Lung (tissue), 12 donors: ENCODE measurements around the gene LGALS7B. TPM values are rescaled to one million over a fixed set of nuclear protein-coding genes. Genes with fewer than 3 reads are reported as not detected.
"Not testable (repeated sequence)": the region's sequence is repeated elsewhere in the genome, so short reads cannot be mapped to it uniquely, and the experiment has no call there.

Experiments used
- ATAC-seq: fragments of 200-7000 bp; cut with Tn5 transposase; one replicate; pipeline ENCODE4 v1.9.1; 2020; ENCODE audit warnings: moderate number of reproducible peaks; ENCODE audit not compliant: insufficient read depth, low FRiP score
- DNase-seq, 3 donors: peaks; one replicate each; pipeline ENCODE4 v3.0.0-alpha.2; 2013 to 2017
- H3K27ac ChIP-seq, 2 donors: one replicate each; pipeline ENCODE4 v1.5.1; 2013; ENCODE audit warnings: mild to moderate bottlenecking in 2 of 2, moderate library complexity in 2 of 2, control low read depth in 1 of 2, inconsistent platforms in 1 of 2, low read depth in 1 of 2, low read length in 1 of 2
- H3K27me3 ChIP-seq, 3 donors: one replicate each; pipeline ENCODE4 v1.5.1; 2013; ENCODE audit warnings: low read length in 2 of 3; ENCODE audit not compliant: control insufficient read depth in 3 of 3, insufficient read depth in 3 of 3
- H3K36me3 ChIP-seq, 4 donors: one replicate each; pipeline ENCODE4 v1.5.1; 2013; ENCODE audit warnings: low read length in 4 of 4, mild to moderate bottlenecking in 1 of 4, moderate library complexity in 1 of 4; ENCODE audit not compliant: control insufficient read depth in 4 of 4, insufficient read depth in 4 of 4
- H3K4me1 ChIP-seq, 5 donors: one replicate each; pipeline ENCODE4 v1.5.1; 2013; ENCODE audit warnings: low read length in 5 of 5, mild to moderate bottlenecking in 2 of 5, moderate library complexity in 1 of 5; ENCODE audit not compliant: control insufficient read depth in 5 of 5, insufficient read depth in 5 of 5
- H3K4me3 ChIP-seq: one replicate; pipeline ENCODE4 v1.5.1; 2013; ENCODE audit warnings: mild to moderate bottlenecking, control low read depth, moderate library complexity
- H3K9ac ChIP-seq, 2 donors: one replicate each; pipeline ENCODE4 v1.5.1; 2013; ENCODE audit warnings: low read length in 2 of 2, control low read depth in 1 of 2; ENCODE audit not compliant: insufficient read depth in 1 of 2
- H3K9me3 ChIP-seq, 4 donors: one replicate each; pipeline ENCODE4 v1.5.1; 2013; ENCODE audit warnings: low read length in 3 of 4, mild to moderate bottlenecking in 1 of 4, moderate library complexity in 1 of 4; ENCODE audit not compliant: control insufficient read depth in 4 of 4, insufficient read depth in 3 of 4
- WGBS, 2 donors: extraction: QIAGEN DNeasy Blood & Tissue Kit; methylation state at CpG; one replicate each; pipeline ENCODE4 v1.1.7; 2013; 5-methylcytosine and 5-hydroxymethylcytosine counted together
- polyA plus RNA-seq, 2 donors: library from polyadenylated mRNA; stranded (reverse); fragments of 200-250 nt; gene quantifications; one replicate each; pipeline ENCODE4 v1.2.1, GENCODE V29; 2013
- total RNA-seq, 2 donors: library from RNA; depleted of rRNA in 1 of 2; stranded (reverse); fragments of >200 nt in 1 of 2; gene quantifications; one replicate each; pipeline ENCODE4 v1.2.1, GENCODE V29; 2014 to 2021
- TF ChIP-seq, protein P1 (sequence below): IDR thresholded peaks from 2 replicates; pipeline ENCODE4 v1.5.1; 2012; ENCODE audit warnings: mild to moderate bottlenecking; ENCODE audit errors: control extremely low read depth, extremely low read depth
- donor health status: control.
- donor health status: control.
- donor health status: Bipolar disorder and iron deficiency.
- donor health status: healthy.
- donor health status: DM: yes; HTN: yes; CAD: no.

LGALS7B gene
- total and polyA plus RNA-seq, 4 donors = 2.3 to 16.3 (median 12.2) TPM; not detected in 1

DNA sequence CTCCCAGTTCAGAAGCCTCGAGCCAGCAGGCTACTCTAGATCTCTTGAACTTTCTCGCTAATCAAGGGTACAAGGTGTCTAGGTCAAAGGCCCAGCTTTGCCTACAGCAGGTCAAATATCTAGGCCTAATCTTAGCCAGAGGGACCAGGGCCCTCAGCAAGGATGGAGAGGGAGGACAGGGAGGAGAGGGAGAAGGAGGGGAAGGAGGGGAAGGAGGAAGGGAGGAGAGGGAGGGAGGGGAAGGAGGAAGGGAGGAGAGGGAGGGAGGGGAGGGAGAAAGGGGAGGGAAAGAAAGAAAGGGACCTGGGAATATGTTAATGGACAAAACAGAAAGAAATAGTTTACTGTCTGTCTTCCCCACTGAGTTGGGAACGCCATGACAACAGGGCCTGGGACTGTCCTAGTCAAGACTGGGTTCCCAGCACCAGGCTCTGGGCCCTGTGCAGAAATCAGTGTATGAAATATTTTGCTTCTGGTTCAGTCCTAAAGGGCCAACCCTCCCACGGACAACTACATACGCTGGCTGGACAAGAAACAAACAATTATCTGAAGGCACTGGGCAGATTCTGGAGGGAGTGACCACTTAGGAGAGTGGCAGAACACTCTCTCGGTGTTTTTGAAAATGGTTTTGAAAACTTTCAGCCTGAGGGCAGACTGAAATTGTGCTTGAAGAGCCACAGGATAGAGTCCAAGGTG, 38.0 kb downstream of the LGALS7B start:
- no peak overlapping the region for H3K9ac ChIP-seq
- ATAC-seq (no peak), DNase-seq (no peak)
- WGBS, 2 donors = 78 to 83% methylated on average over 6 of the region's 6 CpGs
- peaks cover 0 to 8% (median 1%) of the 10 kb centered on the region in 5 donors for H3K4me1 ChIP-seq
- peaks cover 8 to 28% (median 18%) of the 10 kb centered on the region in 4 donors for H3K36me3 ChIP-seq
- TF ChIP-seq, protein P1, sequence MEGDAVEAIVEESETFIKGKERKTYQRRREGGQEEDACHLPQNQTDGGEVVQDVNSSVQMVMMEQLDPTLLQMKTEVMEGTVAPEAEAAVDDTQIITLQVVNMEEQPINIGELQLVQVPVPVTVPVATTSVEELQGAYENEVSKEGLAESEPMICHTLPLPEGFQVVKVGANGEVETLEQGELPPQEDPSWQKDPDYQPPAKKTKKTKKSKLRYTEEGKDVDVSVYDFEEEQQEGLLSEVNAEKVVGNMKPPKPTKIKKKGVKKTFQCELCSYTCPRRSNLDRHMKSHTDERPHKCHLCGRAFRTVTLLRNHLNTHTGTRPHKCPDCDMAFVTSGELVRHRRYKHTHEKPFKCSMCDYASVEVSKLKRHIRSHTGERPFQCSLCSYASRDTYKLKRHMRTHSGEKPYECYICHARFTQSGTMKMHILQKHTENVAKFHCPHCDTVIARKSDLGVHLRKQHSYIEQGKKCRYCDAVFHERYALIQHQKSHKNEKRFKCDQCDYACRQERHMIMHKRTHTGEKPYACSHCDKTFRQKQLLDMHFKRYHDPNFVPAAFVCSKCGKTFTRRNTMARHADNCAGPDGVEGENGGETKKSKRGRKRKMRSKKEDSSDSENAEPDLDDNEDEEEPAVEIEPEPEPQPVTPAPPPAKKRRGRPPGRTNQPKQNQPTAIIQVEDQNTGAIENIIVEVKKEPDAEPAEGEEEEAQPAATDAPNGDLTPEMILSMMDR = no peak
- H3K4me3 ChIP-seq = no peak overlapping the region
- H3K27ac ChIP-seq = no peak overlapping the region
- H3K9me3 ChIP-seq = no peaks in the 10 kb centered on the region
- no peaks in the 10 kb centered on the region for H3K27me3 ChIP-seq

DNA sequence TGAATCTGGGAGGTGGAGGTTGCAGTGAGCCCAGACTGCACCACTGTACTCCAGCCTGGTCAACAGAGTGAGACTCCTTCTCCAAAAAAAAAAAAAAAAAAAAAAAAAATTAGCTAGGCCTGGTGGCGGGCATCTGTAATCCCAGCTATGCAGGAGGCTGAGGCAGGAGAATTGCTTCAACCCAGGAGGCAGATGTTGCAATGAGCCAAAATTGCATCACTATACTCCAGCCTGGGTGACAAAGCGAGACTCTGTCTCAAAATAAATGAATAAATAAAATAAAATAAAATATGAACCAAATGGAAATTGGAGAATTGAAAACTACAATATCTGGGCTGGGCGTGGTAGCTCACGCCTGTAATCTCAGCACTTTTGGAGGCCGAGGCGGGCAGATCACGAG, 40.2 kb downstream of the LGALS7B start:
- H3K4me3 ChIP-seq = not testable (repeated sequence)

DNA sequence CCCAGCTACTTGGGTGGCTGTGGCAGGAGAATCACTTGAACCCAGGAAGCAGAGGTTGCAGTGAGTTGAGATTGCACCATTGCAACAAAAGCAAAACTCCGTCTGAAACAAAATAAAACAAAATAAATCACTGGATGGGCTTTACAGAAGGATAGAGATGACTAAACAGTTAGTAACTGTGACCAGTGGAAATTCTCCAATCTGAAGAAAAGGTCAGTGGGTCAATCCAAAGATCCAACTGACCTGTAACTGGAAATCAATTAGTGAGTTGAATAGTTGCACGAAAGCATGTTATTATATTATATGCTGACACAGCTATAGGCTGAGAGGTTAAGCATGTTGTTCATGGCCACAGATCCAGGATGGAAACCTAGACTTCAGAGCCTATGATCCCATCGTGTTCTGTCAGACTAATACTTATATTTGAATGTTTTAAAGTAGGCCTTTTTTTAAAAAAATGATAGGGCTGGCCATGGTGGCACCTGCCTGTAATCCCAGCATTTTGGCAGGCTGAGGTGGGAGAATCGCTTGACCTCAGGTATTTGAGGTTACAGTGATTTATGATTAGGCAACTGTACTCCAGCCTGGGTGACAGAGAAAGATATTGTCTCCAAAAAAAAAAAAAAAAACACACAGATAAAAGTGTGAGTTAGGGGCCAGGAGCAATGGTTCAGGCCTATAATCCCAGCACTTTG, 41.2 kb downstream of the LGALS7B start:
- H3K36me3 ChIP-seq = peaks cover 8 to 19% (median 13%) of the 10 kb centered on the region in 4 donors
- H3K9ac ChIP-seq = no peak overlapping the region
- no peak overlapping the region for H3K4me3 ChIP-seq
- peaks cover 5 to 21% (median 10%) of the 10 kb centered on the region in 5 donors for H3K4me1 ChIP-seq
- ATAC-seq (no peak), DNase-seq (no peak)
- WGBS, 2 donors = 76 to 81% methylated on average over 4 of the region's 4 CpGs
- TF ChIP-seq, protein P1 = no peak
- no peaks in the 10 kb centered on the region for H3K9me3 ChIP-seq
- peak overlapping the region in 1 of 2 donors; percentile 13 for H3K27ac ChIP-seq
- H3K27me3 ChIP-seq = no peaks in the 10 kb centered on the region

More for the DNA sequence above, 40.2 kb downstream of the LGALS7B start:
- H3K9ac ChIP-seq, ATAC-seq, DNase-seq, H3K27ac ChIP-seq, H3K27me3 ChIP-seq, H3K9me3 ChIP-seq: not testable (repeated sequence)
- 74 to 88% methylated on average over 7 of the region's 7 CpGs for WGBS, 2 donors
- Histone ChIP-seq H3K36me3 (peaks cover 8 to 22% (median 12%) of the 10 kb centered on the region in 4 donors), H3K4me1 (peaks cover 5 to 15% (median 8%) of the 10 kb centered on the region in 5 donors)

DNA sequence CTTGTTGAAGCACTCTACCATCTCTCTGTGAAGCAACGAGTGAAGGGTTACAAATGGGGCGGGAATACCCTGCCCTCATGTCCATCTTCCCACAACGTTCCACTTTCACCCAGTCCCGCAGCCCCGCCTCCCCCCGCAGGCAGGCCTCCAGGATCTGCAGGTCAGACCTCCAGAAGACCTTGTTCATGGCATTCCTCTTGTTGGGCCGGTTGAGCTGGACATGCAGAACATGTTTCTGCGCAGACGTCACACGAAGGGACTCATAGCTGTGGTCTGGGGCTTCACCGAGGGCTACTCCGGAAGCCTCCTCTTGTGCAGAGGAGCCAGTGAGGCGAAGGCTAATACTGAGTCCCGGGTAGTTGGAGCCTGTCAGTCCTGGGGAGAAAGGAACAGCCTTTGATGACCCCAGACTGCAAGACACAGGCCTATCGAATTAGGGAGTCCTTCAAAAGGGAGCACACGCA, 42.2 kb downstream of the LGALS7B start:
- H3K9me3 ChIP-seq = no peaks in the 10 kb centered on the region
- peak; percentile 72 for ATAC-seq
- H3K9ac ChIP-seq = peak overlapping the region; percentile 86 to 89
- H3K36me3 ChIP-seq = peaks cover 11 to 27% (median 20%) of the 10 kb centered on the region in 4 donors
- H3K4me3 ChIP-seq = peak overlapping the region; percentile 34
- peak; percentile 71 to 76 (median 72) for DNase-seq
- peak overlapping the region; percentile 85 to 87 for H3K27ac ChIP-seq
- TF ChIP-seq, protein P1 = no peak
- no peaks in the 10 kb centered on the region for H3K27me3 ChIP-seq
- 2 to 4% methylated on average over 16 of the region's 16 CpGs for WGBS, 2 donors
- peaks cover 5 to 31% (median 18%) of the 10 kb centered on the region in 5 donors for H3K4me1 ChIP-seq
